ENCODE measurements around the gene SLC11A2. TPM values are rescaled to one million over a fixed set of nuclear protein-coding genes. Genes with fewer than 3 reads are reported as not detected.

SLC11A2 gene
- total and polyA plus RNA-seq, 2 of the 13 experiments (the other 11 are each of a cell fraction or from before 2014, with no cell fraction given): 71.7 to 77.0 TPM

DNA sequence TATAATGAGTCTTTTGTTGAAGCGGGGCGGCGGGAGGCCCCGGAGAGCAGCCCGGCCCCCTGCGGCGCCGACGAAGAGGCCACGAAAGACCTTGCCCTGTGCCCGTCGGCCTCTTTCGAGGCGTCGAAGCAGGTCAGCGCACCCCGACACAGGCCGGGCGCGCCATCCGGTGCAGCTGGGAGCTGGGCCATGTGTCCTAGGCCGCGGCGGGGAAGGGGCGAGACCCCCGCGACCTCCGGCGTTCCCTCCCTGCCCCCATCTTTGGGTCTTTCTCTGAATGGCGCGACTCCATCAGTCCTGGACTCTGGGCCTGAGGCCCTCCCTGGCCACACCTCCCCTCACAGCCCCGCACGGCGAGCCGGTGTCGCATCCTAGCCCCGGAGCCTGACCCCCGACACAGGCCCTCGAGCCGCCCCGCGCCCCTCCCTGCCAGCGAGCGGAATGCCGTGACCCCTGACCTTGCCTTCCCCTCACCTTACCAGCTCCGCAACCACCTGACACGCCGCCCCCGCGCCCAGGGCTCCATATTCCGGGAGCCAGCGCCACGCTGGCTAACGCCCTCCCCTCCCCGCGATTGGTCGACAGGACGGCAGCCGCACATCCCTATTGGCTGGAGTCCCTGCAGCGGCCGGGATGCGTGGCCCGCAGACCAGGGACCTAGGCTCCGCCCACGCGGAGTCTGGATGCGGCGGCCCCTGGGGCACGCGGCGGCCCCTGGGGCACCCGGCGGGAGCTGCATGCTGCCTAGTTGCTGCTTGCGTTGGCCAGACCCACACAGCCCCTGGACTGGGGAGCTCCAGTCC lies at the start of gene SLC11A2 (continued):
- TF ChIP-seq, protein P1, sequence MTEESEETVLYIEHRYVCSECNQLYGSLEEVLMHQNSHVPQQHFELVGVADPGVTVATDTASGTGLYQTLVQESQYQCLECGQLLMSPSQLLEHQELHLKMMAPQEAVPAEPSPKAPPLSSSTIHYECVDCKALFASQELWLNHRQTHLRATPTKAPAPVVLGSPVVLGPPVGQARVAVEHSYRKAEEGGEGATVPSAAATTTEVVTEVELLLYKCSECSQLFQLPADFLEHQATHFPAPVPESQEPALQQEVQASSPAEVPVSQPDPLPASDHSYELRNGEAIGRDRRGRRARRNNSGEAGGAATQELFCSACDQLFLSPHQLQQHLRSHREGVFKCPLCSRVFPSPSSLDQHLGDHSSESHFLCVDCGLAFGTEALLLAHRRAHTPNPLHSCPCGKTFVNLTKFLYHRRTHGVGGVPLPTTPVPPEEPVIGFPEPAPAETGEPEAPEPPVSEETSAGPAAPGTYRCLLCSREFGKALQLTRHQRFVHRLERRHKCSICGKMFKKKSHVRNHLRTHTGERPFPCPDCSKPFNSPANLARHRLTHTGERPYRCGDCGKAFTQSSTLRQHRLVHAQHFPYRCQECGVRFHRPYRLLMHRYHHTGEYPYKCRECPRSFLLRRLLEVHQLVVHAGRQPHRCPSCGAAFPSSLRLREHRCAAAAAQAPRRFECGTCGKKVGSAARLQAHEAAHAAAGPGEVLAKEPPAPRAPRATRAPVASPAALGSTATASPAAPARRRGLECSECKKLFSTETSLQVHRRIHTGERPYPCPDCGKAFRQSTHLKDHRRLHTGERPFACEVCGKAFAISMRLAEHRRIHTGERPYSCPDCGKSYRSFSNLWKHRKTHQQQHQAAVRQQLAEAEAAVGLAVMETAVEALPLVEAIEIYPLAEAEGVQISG (CRISPR knock-in tag; IDR thresholded peaks at IDR 0.05): peak; percentile 78
- TF ChIP-seq ZBTB1 (CRISPR knock-in tag; IDR thresholded peaks at IDR 0.05; ENCODE audit: borderline replicate concordance) (no peak), JUND (CRISPR knock-in tag; IDR thresholded peaks at IDR 0.05) (peak; percentile 73), ZNF749 (CRISPR knock-in tag; IDR thresholded peaks at IDR 0.05; ENCODE audit: borderline replicate concordance) (peak; percentile 75), ZNF501 (CRISPR knock-in tag; IDR thresholded peaks at IDR 0.05) (peak; percentile 93), KLF9 (CRISPR knock-in tag; IDR thresholded peaks at IDR 0.05; ENCODE audit: low read depth) (no peak), ZNF383 (CRISPR knock-in tag; IDR thresholded peaks at IDR 0.05; ENCODE audit: borderline replicate concordance) (no peak), ZNF362 (CRISPR knock-in tag; IDR thresholded peaks at IDR 0.05; ENCODE audit: borderline replicate concordance) (no peak), ELF3 (CRISPR knock-in tag; IDR thresholded peaks at IDR 0.05) (peak; percentile 70; the same call in 1 of the 2 replicates), NFYB (CRISPR knock-in tag; IDR thresholded peaks at IDR 0.05) (peak; percentile 97), U2AF1 (optimal IDR thresholded peaks at IDR 0.05; ENCODE audit: low read depth, low read length) (peak; percentile 65), HCFC1 (IDR thresholded peaks at IDR 0.05; ENCODE audit: low read depth, low read length) (no peak), HNF1A (IDR thresholded peaks at IDR 0.05; ENCODE audit: low read depth) (no peak), HNF1A (CRISPR knock-in tag; IDR thresholded peaks at IDR 0.05; ENCODE audit: borderline replicate concordance) (peak; percentile 53; the same call in 1 of the 2 replicates), BORCS8-MEF2B (CRISPR knock-in tag; IDR thresholded peaks at IDR 0.05) (peak; percentile 80), XRCC5 (optimal IDR thresholded peaks at IDR 0.05; ENCODE audit: low read length) (peak; percentile 47), ZBTB2 (CRISPR knock-in tag; IDR thresholded peaks at IDR 0.05; ENCODE audit: low read depth) (peak; percentile 87)

All from HepG2 (cell line).